Heart left ventricle (tissue), 13 donors: ENCODE measurements around the gene PGM1.

Experiments used
- CTCF ChIP-seq, 12 donors: fragments of 200-600 bp; sonication (generic) in 4 of 12; IDR thresholded peaks; one replicate each; pipeline versions ENCODE4 v1.5.0 to v1.8.0; 2018 to 2022; ENCODE audit warnings: antibody characterized with exemption in 12 of 12, mild to moderate bottlenecking in 5 of 12
- POLR2A ChIP-seq, 2 donors: fragments of 450-650 bp; IDR thresholded peaks; one replicate each; pipeline ENCODE4 v1.6.1; 2017; ENCODE audit warnings: antibody characterized with exemption in 2 of 2, mild to moderate bottlenecking in 2 of 2, moderate library complexity in 2 of 2
- donor health status: ischemic (EF 13 %, LVEDD 7.1; RV severe dilation, severe dysfunction).
- donor health status: DM: no; HTN: yes; CAD: no.
- donor health status: DM: no; HTN: no; CAD: no.
- donor health status: ischemic (EF 25% LVEDD 6.9; RV normal size, moderate dysfunction).
- donor health status: ischemic (EF 25% LVEDD 5.7; RV mildly dilated, moderate dysfunction).
- donor health status: ischemic (EF 35%, LVEDD 5.7; RV mildly dilated, moderate dysfunction).
- donor health status: nonischemic (EF 11% LVEDD 7.7; RV severe dilation, severe dysfunction).
- donor health status: DM: yes; HTN: yes; CAD: no.
- donor health status: PGD.
- donor health status: ischemic (EF 29% LVEDD 5.4; RV normal size, mild dysfunction).
- donor health status: nonischemic (EF 23%, LVEDD 6.1; RV moderate dilation, normal function).

DNA sequence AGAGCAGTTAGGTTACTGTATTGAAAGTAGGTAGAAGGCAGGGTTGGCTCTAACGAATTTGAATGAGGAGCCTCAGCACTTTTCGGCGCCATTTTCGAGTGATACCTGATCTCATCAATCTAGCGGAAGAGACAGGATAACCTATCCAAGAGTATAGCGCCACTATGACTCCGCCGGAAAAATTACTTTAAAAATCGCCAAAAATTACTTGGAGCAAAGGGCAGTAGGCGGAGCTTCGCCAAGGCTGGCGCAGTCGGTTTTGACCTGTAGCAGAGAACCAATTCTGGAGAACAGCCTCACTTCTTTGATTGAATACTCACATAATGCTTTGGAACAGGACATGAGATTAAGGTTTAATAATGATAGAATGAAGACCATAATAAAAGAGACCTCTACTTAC, 44.3 kb upstream of the PGM1 start:
- TF ChIP-seq CTCF (IDR thresholded peaks at IDR 0.05) (no peak), POLR2A (IDR thresholded peaks at IDR 0.05) (no peak)
